ENCODE results near the gene CDC25C.

- TF ChIP-seq POLR2A (IDR thresholded peaks at IDR 0.05; ENCODE audit: low read depth, low read length) (no peak), TAF1 (IDR thresholded peaks at IDR 0.05; ENCODE audit: borderline replicate concordance, low read depth, low read length) (no peak), POLR2AphosphoS5 (IDR thresholded peaks at IDR 0.05; ENCODE audit: low read depth, low read length) (no peak)
Measured at GRCh38 chr5:138352071-138352721, 20.6 kb upstream of the CDC25C start, which contains the start of gene KDM3B.
